SK-N-MC (cell line): ENCODE data around the gene TLE4.

ENCODE experiments used
- DNase-seq: peaks from one replicate; pipeline ENCODE4 v3.0.0-alpha.2; 2011; ENCODE audit warnings: low read depth, low spot score
- H3K27ac ChIP-seq: fragments of 200-600 bp; sonication (generic); 2 replicates; pipeline ENCODE4 v1.5.1; 2016; ENCODE audit warnings: mixed run types
- H3K36me3 ChIP-seq: fragments of 200-600 bp; sonication (generic); 2 replicates; pipeline ENCODE4 v1.6.1; 2017; ENCODE audit warnings: antibody characterized with exemption, low read length, mixed read lengths; ENCODE audit not compliant: insufficient read depth
- H3K4me3 ChIP-seq: fragments of 200-600 bp; sonication (generic); 2 replicates; pipeline ENCODE4 v1.5.1; 2016
- H3K9ac ChIP-seq: fragments of 200-600 bp; sonication (generic); 2 replicates; pipeline ENCODE4 v1.8.0; 2017; ENCODE audit warnings: mixed run types, mixed read lengths; ENCODE audit not compliant: insufficient read length
- H3K9me3 ChIP-seq: fragments of 200-600 bp; sonication (generic); 2 replicates; pipeline ENCODE4 v1.6.1; 2017; ENCODE audit warnings: low read depth, mild to moderate bottlenecking, antibody characterized with exemption, low read length, moderate library complexity, mixed read lengths
- EZH2 ChIP-seq: fragments of 200-600 bp; sonication (generic); IDR thresholded peaks from one replicate; pipeline ENCODE4 v1.6.1; 2017; ENCODE audit warnings: antibody characterized with exemption
- FOXP2 ChIP-seq: optimal IDR thresholded peaks from 2 replicates; pipeline ENCODE3; 2011; ENCODE audit warnings: mild to moderate bottlenecking, moderate library complexity; ENCODE audit not compliant: insufficient read depth; ENCODE audit errors: extremely low read length, control extremely low read depth
- POLR2AphosphoS5 ChIP-seq: IDR thresholded peaks from 2 replicates; pipeline ENCODE4 v1.6.1; 2012; ENCODE audit warnings: mild to moderate bottlenecking, low read depth, low read length, borderline replicate concordance

TLE4 gene

DNA sequence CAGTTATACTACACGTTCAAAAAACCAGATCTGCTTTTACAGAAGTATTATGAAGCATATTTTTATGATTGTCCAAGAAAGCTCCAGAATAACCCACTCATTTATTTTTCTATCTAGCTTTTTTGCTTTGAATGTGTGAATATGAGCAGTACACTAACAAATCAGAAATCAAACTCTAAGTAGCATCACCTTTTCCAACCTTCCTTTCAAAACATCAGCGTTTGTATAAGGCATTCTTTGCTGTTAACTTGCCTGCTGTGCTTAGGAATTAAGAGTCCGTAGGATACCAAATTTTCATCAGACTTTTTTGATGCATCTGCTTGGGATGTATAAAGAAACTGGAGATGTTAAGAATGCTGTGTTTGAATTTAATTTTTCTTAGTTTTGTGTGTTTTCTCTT lies 3.8 kb downstream of the TLE4 start:
- H3K4me3 ChIP-seq, result no peak overlapping the region
- TF ChIP-seq EZH2 (no peak), POLR2AphosphoS5 (no peak), FOXP2 (no peak)
- no peak overlapping the region for H3K9ac ChIP-seq
- no peaks in the 10 kb centered on the region for H3K36me3 ChIP-seq
- H3K9me3 ChIP-seq, result no peaks in the 10 kb centered on the region
- no peak overlapping the region for H3K27ac ChIP-seq
- DNase-seq, result no peak

DNA sequence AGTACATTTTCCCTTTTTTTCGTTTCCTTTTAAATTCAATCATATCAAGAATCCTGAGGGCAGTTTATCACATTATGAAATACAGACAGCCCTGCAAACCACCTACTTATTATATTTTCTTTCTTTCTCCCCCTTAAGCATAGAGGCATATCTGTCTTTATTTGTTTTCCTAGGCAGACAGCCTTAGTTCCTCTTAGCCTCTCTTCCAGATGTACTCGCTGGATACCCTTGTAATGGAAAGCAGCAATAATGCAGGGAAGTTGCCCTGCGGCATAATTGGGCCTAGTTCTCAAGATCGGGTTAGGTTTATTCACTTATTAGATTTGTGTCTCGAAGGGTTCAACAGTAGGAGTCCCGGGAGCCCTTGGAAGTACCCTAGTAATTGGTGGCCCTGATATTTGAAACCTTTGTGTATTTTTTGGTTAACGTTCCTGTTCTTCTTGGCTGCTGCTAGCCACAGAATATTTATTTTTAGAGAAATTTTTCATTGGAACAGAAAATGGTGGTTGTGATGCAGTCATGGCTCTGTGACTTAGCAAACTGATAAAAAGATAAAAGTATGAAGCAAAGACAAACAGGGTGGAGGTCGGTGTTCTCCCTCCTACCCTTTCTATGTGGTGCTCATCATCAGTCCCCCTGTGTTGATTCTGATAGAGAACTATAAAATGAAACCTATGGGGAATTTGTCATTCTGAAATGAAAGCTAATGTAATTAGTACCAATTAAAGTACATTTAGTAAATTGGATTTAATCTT lies 6.4 kb downstream of the TLE4 start:
- Histone ChIP-seq H3K9me3 (no peaks in the 10 kb centered on the region), H3K9ac (no peak overlapping the region), H3K36me3 (no peaks in the 10 kb centered on the region), H3K4me3 (no peak overlapping the region), H3K27ac (no peak overlapping the region)
- TF ChIP-seq EZH2 (no peak), POLR2AphosphoS5 (no peak), FOXP2 (no peak)
- DNase-seq, result no peak

DNA sequence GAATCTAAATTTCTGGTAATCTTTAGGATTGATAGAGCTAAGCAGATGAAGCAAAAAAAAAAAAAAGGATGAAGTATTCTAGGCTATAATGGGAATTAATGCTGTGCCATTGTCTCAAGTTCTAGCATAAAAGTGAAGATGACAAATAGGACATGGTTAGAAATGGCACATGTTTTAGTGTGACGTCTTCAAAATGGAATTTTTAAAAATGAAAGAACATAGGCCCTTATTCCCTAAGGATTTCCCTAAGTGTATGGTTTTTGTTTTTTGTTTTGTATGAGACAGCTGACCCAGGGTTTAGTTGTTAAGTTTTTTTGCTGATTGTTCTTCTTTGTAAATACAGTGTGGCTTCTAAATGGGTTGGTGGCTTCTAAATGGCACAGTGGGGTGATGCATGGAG lies 7.1 kb downstream of the TLE4 start:
- no peaks in the 10 kb centered on the region for H3K9me3 ChIP-seq
- no peak overlapping the region for H3K9ac ChIP-seq
- TF ChIP-seq EZH2 (no peak), POLR2AphosphoS5 (no peak), FOXP2 (no peak)
- no peaks in the 10 kb centered on the region for H3K36me3 ChIP-seq
- H3K27ac ChIP-seq, result no peak overlapping the region
- H3K4me3 ChIP-seq, result no peak overlapping the region
- no peak for DNase-seq

DNA sequence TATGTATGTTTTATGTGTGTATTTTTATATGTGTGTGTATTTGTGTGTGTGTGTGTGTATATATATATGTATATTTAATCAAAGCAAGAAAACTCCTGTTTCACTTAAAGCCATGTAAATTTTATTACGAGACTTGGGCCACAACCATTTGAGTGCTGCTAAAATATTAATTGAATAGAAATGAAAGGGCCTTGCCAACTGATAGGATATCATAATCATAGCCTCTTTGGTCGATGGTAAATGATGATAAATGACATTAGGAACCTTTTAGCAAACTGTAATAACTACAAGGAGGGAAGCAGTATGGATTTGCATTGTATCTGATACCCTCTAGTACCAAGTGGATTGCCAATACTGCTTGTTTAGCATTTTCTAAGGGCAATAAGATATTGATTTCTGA lies 7.9 kb downstream of the TLE4 start:
- H3K9me3 ChIP-seq, result no peaks in the 10 kb centered on the region
- no peak for TF ChIP-seq EZH2
- no peak for TF ChIP-seq FOXP2
- no peak for TF ChIP-seq POLR2AphosphoS5
- no peaks in the 10 kb centered on the region for H3K36me3 ChIP-seq
- no peak overlapping the region for H3K4me3 ChIP-seq
- no peak for DNase-seq
- no peak overlapping the region for H3K27ac ChIP-seq
- H3K9ac ChIP-seq, result no peak overlapping the region

DNA sequence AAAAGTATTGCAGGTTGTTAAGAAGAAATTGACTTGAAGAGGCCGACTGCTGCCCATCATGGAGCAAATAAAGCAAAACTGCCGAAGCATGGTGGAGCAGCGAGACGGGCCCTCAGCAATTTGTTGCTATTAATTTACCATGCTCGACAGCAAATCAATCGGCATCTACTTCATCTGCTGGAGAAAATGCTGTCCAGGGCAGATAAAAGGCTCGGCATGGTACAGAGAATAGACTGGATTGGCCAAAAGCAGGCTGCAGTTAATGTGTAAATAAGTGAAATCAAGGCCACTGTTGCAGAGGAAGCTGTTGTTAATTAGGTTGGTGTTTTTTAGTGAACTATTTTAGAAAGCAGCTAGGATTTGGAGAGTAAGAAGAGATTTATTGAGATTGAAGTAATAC lies 8.3 kb downstream of the TLE4 start:
- Histone ChIP-seq H3K9me3 (no peaks in the 10 kb centered on the region), H3K9ac (no peak overlapping the region), H3K4me3 (no peak overlapping the region), H3K36me3 (no peaks in the 10 kb centered on the region), H3K27ac (no peak overlapping the region)
- TF ChIP-seq FOXP2, result no peak
- no peak for TF ChIP-seq POLR2AphosphoS5
- no peak for TF ChIP-seq EZH2
- no peak for DNase-seq

DNA sequence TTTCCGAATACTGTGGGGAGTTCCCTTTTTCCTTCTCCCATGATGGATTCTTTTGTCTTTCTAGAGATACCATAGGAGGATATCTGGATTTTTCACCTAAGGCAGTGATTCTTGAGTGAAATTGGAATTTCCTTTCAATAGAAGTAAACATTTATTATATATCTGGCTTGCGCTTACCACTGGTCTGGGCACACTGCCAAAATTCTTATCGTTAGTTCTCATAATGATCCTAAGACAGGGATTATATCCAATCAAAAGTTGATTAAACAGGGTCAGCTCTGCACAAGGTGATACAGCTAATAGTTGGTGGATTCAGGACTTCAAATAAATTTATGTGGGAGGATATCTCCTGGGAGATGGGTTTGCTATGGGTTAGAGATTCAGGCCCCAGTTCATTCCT lies 9.6 kb downstream of the TLE4 start:
- Histone ChIP-seq H3K27ac (no peak overlapping the region), H3K9ac (no peak overlapping the region), H3K9me3 (no peaks in the 10 kb centered on the region), H3K36me3 (no peaks in the 10 kb centered on the region), H3K4me3 (no peak overlapping the region)
- TF ChIP-seq POLR2AphosphoS5 (no peak), FOXP2 (no peak), EZH2 (no peak)
- DNase-seq, result no peak

DNA sequence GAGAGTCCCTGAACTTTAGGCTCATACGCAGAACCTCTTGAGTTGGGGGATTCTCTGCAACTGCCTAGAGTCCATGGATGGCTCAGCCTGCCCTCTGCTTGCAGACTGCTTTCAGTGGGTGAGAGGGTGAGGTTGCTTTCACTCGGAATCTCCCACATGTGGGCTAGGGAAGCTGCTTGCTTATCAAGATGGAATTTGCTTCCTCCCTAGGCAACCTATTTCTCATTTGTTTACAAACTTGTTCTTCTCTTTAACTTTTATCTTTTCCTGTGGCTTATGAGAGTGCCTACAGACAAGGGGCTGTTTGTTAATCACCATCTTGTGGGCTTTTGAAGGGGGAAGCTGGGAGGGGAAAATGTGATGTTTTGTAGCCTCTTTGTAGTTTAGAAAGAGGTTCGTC lies 10.0 kb downstream of the TLE4 start:
- DNase-seq, result no peak
- no peak overlapping the region for H3K9ac ChIP-seq
- H3K4me3 ChIP-seq, result no peak overlapping the region
- no peaks in the 10 kb centered on the region for H3K36me3 ChIP-seq
- TF ChIP-seq EZH2 (no peak), POLR2AphosphoS5 (no peak), FOXP2 (no peak)
- no peaks in the 10 kb centered on the region for H3K9me3 ChIP-seq
- no peak overlapping the region for H3K27ac ChIP-seq

DNA sequence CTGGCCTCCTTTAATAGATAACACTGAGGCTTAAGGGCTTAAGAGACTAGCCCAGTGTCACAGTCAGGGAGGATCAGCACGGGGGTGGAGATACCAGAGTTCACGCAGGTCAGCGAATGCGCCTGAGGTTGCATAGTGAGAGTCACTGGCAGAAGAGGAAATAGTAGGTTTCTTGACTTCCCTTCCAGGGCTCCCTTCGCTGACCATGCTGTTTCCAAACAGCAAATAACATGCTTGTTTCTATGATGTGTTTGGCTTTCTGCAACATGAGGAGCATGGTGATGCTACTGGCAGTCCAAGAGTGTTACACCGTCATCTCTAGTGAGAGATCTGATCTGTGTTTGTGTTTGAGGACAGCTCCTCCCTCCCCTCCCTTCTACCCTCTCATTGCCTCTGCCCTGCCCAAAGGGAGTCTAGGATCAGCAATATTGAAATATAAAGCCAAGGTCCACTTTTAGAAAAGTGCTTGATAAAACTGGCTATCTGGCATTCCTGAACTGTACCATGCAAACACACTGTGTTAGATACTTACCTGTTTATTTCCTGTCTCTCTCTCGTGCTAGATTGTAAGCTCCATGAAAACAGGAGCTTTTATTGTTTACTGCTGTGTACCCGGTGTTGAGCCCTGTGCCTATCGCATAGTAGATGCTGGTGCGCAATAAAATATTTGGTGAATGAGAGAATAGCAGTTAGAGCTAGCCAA lies 12.3 kb downstream of the TLE4 start:
- Histone ChIP-seq H3K9me3 (no peaks in the 10 kb centered on the region), H3K27ac (no peak overlapping the region), H3K9ac (no peak overlapping the region), H3K36me3 (no peaks in the 10 kb centered on the region), H3K4me3 (no peak overlapping the region)
- TF ChIP-seq EZH2 (no peak), POLR2AphosphoS5 (no peak), FOXP2 (no peak)
- no peak for DNase-seq
